ENCODE measurements around the gene SEC14L2. TPM values are rescaled to one million over a fixed set of nuclear protein-coding genes. Genes with fewer than 3 reads are reported as not detected.

Gene SEC14L2
- total and polyA plus RNA-seq, 5 donors: 1.6 to 5.5 (median 3.3) TPM

DNA sequence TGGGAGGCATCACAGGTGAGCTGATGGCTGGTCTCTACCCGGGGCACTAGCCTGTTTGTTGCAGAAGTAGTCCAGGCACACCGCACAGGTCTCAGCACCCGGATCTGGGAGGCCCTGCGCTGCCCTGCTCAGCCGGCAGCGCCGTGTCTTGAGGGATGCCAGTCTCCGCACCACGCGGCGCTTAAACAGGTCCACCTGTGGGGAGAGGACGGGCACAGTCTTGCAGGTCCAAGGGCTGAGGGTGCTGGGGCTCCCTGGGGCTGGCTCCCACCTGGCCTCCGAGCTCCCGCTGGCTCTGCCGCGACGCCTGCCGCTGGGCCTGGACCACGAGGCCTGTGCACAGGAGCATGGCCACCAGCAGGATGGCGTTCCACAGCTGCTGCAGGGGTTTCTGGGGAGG, 16.8 kb upstream of the SEC14L2 start:
- ATAC-seq (peak in 1 of 2 donors; percentile 6), DNase-seq (peak in 1 of 3 donors; percentile 46)
- Histone ChIP-seq H3K27ac (ENCODE audit: low read length) (no peak overlapping the region), H3K4me3 (ENCODE audit: low read length) (no peak overlapping the region), H3K4me1 (ENCODE audit: control insufficient read depth, insufficient read depth, low read length) (no peaks in the 10 kb centered on the region), H3K9me3 (ENCODE audit: control insufficient read depth, low read length) (no peaks in the 10 kb centered on the region), H3K27me3 (ENCODE audit: control insufficient read depth, insufficient read depth) (no peaks in the 10 kb centered on the region)
- intact Hi-C loops (cut with DNase I): loop anchor here in 2 of 4 donors (10.0 kb wide), 2 partner anchors 115 to 275 kb away; partner anchors contain the start of gene OSM (in 1 of the 2)
- 94% methylated on average over 20 of the region's 20 CpGs for WGBS

DNA sequence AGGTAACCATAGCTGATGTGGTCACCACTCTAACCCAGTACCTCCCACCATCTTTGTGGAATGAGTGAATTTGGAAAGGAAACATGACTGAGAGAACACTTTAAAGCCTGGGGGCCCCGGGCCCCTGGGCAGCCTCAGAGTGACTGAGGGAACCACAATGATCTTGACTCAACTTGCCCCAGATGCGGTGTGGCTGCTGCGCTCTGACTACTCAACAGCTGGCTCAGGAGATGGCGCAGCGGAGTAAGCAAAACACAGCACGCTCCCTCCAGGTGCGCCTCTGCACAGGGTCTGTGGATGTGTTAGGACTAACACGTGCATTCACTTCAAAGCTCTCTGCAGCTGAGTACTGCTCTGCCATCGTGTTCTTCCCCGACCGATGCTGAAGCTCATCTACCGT, 15.6 kb upstream of the SEC14L2 start:
- Histone ChIP-seq H3K27ac (ENCODE audit: low read length) (no peak overlapping the region), H3K4me3 (ENCODE audit: low read length) (no peak overlapping the region), H3K4me1 (ENCODE audit: control insufficient read depth, insufficient read depth, low read length) (no peaks in the 10 kb centered on the region), H3K27me3 (ENCODE audit: control insufficient read depth, insufficient read depth) (no peaks in the 10 kb centered on the region), H3K9me3 (ENCODE audit: control insufficient read depth, low read length) (no peaks in the 10 kb centered on the region)
- DNase-seq (no peak), ATAC-seq (no peak)
- intact Hi-C loops (cut with DNase I): loop anchor here in 2 of 4 donors (10.0 kb wide), 2 partner anchors 116 to 276 kb away; partner anchors contain the start of gene OSM (in 1 of the 2)
- 86% methylated on average over 12 of the region's 12 CpGs for WGBS

GRCh38 chr22:30382340-30382739, 14.5 kb upstream of the SEC14L2 start:
- Histone ChIP-seq H3K27me3 (ENCODE audit: control insufficient read depth, insufficient read depth) (no peaks in the 10 kb centered on the region), H3K9me3 (ENCODE audit: control insufficient read depth, low read length) (no peaks in the 10 kb centered on the region), H3K4me3 (ENCODE audit: low read length) (no peak overlapping the region), H3K4me1 (ENCODE audit: control insufficient read depth, insufficient read depth, low read length) (peaks cover 2% of the 10 kb centered on the region), H3K27ac (ENCODE audit: low read length) (no peak overlapping the region)
- intact Hi-C loops (cut with DNase I): loop anchor here in 2 of 4 donors (10.0 kb wide), 2 partner anchors 118 to 278 kb away; partner anchors contain the start of gene OSM (in 1 of the 2)
- peak in 1 of 2 donors; percentile 27 for ATAC-seq
- WGBS: 96% methylated on average over 5 of the region's 5 CpGs
- no peak for DNase-seq

GRCh38 chr22:30383061-30383460, 13.8 kb upstream of the SEC14L2 start:
- Histone ChIP-seq H3K9me3 (ENCODE audit: control insufficient read depth, low read length) (no peaks in the 10 kb centered on the region), H3K27ac (ENCODE audit: low read length) (no peak overlapping the region), H3K27me3 (ENCODE audit: control insufficient read depth, insufficient read depth) (no peaks in the 10 kb centered on the region), H3K4me1 (ENCODE audit: control insufficient read depth, insufficient read depth, low read length) (peaks cover 2% of the 10 kb centered on the region), H3K4me3 (ENCODE audit: low read length) (no peak overlapping the region)
- ATAC-seq: no peak
- intact Hi-C loops (cut with DNase I): loop anchor here in 2 of 4 donors (10.0 kb wide), 2 partner anchors 118 to 278 kb away; partner anchors contain the start of gene OSM (in 1 of the 2)
- no peak for DNase-seq
- WGBS: 61% methylated on average over 3 of the region's 3 CpGs

DNA sequence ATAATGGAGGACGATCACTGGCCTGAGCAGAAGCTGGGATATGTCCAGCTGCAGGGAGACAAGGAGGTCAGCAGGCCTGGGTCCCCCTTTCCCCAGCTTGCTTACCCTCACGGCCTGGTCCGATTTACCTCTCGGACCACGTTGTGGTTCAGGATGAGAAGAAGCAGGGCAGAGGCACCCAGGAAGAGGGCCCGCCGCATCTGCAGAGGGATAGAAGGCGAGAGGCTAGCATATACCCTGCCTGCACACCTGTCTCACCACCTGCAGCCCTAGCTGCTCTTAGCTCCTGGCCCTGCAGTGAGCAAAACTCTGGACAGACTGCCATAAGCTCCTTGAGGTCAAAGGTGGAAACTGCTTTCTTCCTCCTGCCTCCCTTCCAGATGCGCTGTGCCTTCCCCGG, 10.9 kb upstream of the SEC14L2 start:
- 92% methylated on average over 10 of the region's 10 CpGs for WGBS
- intact Hi-C loops (cut with DNase I): loop anchor here (2.0 to 10.0 kb wide), 6 partner anchors 99 to 281 kb away; partner anchors contain the start of genes CASTOR1 (in 3 of the 4) and OSM (in 1 of the 4)
- no peaks in the 10 kb centered on the region for H3K9me3 ChIP-seq (ENCODE audit: control insufficient read depth, low read length)
- no peak overlapping the region for H3K27ac ChIP-seq (ENCODE audit: low read length)
- DNase-seq (peak in 1 of 3 donors; percentile 14), ATAC-seq (no peak)
- no peaks in the 10 kb centered on the region for H3K27me3 ChIP-seq (ENCODE audit: control insufficient read depth, insufficient read depth)
- peaks cover 2% of the 10 kb centered on the region for H3K4me1 ChIP-seq (ENCODE audit: control insufficient read depth, insufficient read depth, low read length)
- no peak overlapping the region for H3K4me3 ChIP-seq (ENCODE audit: low read length)

GRCh38 chr22:30386608-30386959, 10.2 kb upstream of the SEC14L2 start:
- H3K9me3 ChIP-seq (ENCODE audit: control insufficient read depth, low read length): no peaks in the 10 kb centered on the region
- ATAC-seq (peak; percentile 2 to 3), DNase-seq (peak in 1 of 3 donors; percentile 63)
- 22% methylated on average over 10 of the region's 10 CpGs for WGBS
- intact Hi-C loops (cut with DNase I): loop anchor here (2.0 to 10.0 kb wide), 6 partner anchors 99 to 282 kb away; partner anchors contain the start of genes CASTOR1 (in 3 of the 4) and OSM (in 1 of the 4)
- H3K4me1 ChIP-seq (ENCODE audit: control insufficient read depth, insufficient read depth, low read length): peaks cover 2% of the 10 kb centered on the region
- H3K27ac ChIP-seq (ENCODE audit: low read length): no peak overlapping the region
- no peaks in the 10 kb centered on the region for H3K27me3 ChIP-seq (ENCODE audit: control insufficient read depth, insufficient read depth)
- H3K4me3 ChIP-seq (ENCODE audit: low read length): peak overlapping the region; percentile 85

- H3K27ac ChIP-seq (ENCODE audit: low read length): peak within 1 kb of the TSS; percentile 69
- peak; percentile 90 to 94 for ATAC-seq
- intact Hi-C loops (cut with DNase I): loop anchor here (2.0 to 10.0 kb wide), 6 partner anchors 100 to 282 kb away; partner anchors contain the start of genes CASTOR1 (in 3 of the 4) and OSM (in 1 of the 4)
Observed at GRCh38 chr22:30386960-30387827, 9.6 kb upstream of the SEC14L2 start, which contains the start of gene RNF215. RNF215 (minus strand) TSS chr22:30387411; CDS start chr22:30387313, 98 bp downstream.

DNA sequence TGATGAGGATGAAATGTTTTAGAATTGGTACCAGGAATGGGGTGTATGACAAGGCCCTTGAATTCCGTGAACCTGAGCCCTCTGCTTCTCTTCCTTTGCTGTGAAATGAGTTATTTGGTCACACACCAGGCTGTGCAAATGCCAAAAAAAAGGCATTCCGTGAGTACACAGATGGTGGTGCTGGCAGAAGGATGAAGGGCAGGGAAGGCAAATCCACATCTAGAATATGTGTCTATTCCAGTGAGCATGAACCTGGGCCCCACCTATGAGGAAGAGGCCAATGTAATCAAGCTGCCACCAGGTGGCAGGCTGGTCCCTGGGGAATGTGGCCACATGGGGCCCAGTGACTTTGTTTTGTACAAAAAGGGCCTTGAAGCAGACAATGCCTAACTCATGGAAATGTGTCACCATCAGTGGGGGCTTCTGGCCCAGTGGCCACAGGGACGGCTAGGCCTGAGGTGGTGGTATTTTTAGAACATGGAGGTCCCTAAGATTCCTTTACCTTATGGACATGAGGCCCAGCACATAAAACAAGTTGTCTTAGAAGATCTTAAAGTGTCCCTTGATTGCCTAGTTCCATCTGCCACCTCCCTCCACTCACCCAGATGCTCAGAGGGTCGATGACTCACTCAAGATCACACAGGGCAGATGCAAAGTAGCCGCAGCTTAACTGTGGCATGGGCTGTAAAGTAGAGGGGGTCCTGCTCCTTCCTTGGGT, 5.7 kb upstream of the SEC14L2 start:
- intact Hi-C loops (cut with DNase I): loop anchor here in 2 of 4 donors (5.0 to 10.0 kb wide), 3 partner anchors 94 to 286 kb away; no protein-coding TSS in a partner anchor
- ATAC-seq (peak in 1 of 2 donors; percentile 21), DNase-seq (peak; percentile 46 to 79 (median 78))
- WGBS: 67% methylated on average over 5 of the region's 5 CpGs
- Histone ChIP-seq H3K4me1 (ENCODE audit: control insufficient read depth, insufficient read depth, low read length) (peaks cover 2% of the 10 kb centered on the region), H3K9me3 (ENCODE audit: control insufficient read depth, low read length) (no peaks in the 10 kb centered on the region), H3K27me3 (ENCODE audit: control insufficient read depth, insufficient read depth) (no peaks in the 10 kb centered on the region), H3K4me3 (ENCODE audit: low read length) (no peak overlapping the region), H3K27ac (ENCODE audit: low read length) (no peak overlapping the region)

More at GRCh38 chr22:30386960-30387827, 9.6 kb upstream of the SEC14L2 start, which contains the start of gene RNF215:
- H3K9me3 ChIP-seq (ENCODE audit: control insufficient read depth, low read length): no peaks in the 10 kb centered on the region
- H3K4me1 ChIP-seq (ENCODE audit: control insufficient read depth, insufficient read depth, low read length): peaks cover 2% of the 10 kb centered on the region
- under 1% methylated on average over 94 of the region's 95 CpGs for WGBS
- peak within 1 kb of the TSS; percentile 85 for H3K4me3 ChIP-seq (ENCODE audit: low read length)
- peak; percentile 81 to 95 (median 93) for DNase-seq
- no peaks in the 10 kb centered on the region for H3K27me3 ChIP-seq (ENCODE audit: control insufficient read depth, insufficient read depth)

GRCh38 chr22:30392661-30393321, 4.0 kb upstream of the SEC14L2 start:
- ATAC-seq (no peak), DNase-seq (no peak)
- H3K27me3 ChIP-seq (ENCODE audit: control insufficient read depth, insufficient read depth): no peaks in the 10 kb centered on the region
- H3K9me3 ChIP-seq (ENCODE audit: control insufficient read depth, low read length): no peaks in the 10 kb centered on the region
- 67% methylated on average over 9 of the region's 9 CpGs for WGBS
- intact Hi-C loops (cut with DNase I): loop anchor here in 2 of 4 donors (5.0 to 10.0 kb wide), 3 partner anchors 92 to 288 kb away; no protein-coding TSS in a partner anchor
- H3K4me1 ChIP-seq (ENCODE audit: control insufficient read depth, insufficient read depth, low read length): no peaks in the 10 kb centered on the region
- H3K4me3 ChIP-seq (ENCODE audit: low read length): no peak overlapping the region
- no peak overlapping the region for H3K27ac ChIP-seq (ENCODE audit: low read length)

- 80% methylated on average over 7 of the region's 7 CpGs for WGBS
- H3K4me3 ChIP-seq (ENCODE audit: low read length): no peak overlapping the region
- no peaks in the 10 kb centered on the region for H3K27me3 ChIP-seq (ENCODE audit: control insufficient read depth, insufficient read depth)
- no peaks in the 10 kb centered on the region for H3K4me1 ChIP-seq (ENCODE audit: control insufficient read depth, insufficient read depth, low read length)
- DNase-seq: no peak
- intact Hi-C loops (cut with DNase I): loop anchor here in 2 of 4 donors (5.0 to 10.0 kb wide), 3 partner anchors 92 to 288 kb away; no protein-coding TSS in a partner anchor
- no peaks in the 10 kb centered on the region for H3K9me3 ChIP-seq (ENCODE audit: control insufficient read depth, low read length)
- H3K27ac ChIP-seq (ENCODE audit: low read length): no peak overlapping the region
- no peak for ATAC-seq
Observed at GRCh38 chr22:30393322-30393680, 3.5 kb upstream of the SEC14L2 start.
